ENCODE data around the gene RASSF5.

The RASSF5 gene

GRCh38 chr1:206589206-206589605 is 81.9 kb downstream of the RASSF5 start:
- Histone ChIP-seq H3K36me3 (ENCODE audit: control insufficient read depth, low read length) (peaks cover 79% of the 10 kb centered on the region), H3K4me3 (ENCODE audit: low read length) (no peak overlapping the region), H3K27me3 (ENCODE audit: control insufficient read depth, low read length) (no peaks in the 10 kb centered on the region), H3K9me2 (replicated peaks; ENCODE audit: control insufficient read depth, low read length) (no peaks in the 10 kb centered on the region), H3K4me1 (ENCODE audit: control insufficient read depth, low read length) (no peaks in the 10 kb centered on the region), H3F3A (ENCODE audit: control insufficient read depth, insufficient read depth) (no peaks in the 10 kb centered on the region), H3K27ac (ENCODE audit: low read depth, low read length) (no peak overlapping the region), H3K79me2 (ENCODE audit: control insufficient read depth, low read length) (no peaks in the 10 kb centered on the region), H3K4me2 (ENCODE audit: low read length) (no peak overlapping the region), H3K9me3 (ENCODE audit: control insufficient read depth, insufficient read depth, low read length) (no peaks in the 10 kb centered on the region), H4K20me1 (ENCODE audit: control insufficient read depth, insufficient read depth, low read depth, low read length) (no peaks in the 10 kb centered on the region)
- TF ChIP-seq EZH2phosphoT487 (IDR thresholded peaks at IDR 0.05; ENCODE audit: borderline replicate concordance, low read length), result no peak
- no peak for TF ChIP-seq CTCF (IDR thresholded peaks at IDR 0.05; ENCODE audit: low read depth, low read length, poor library complexity, severe bottlenecking)

- no peak overlapping the region for H3K27ac ChIP-seq (ENCODE audit: low read depth, low read length)
- peaks cover 79% of the 10 kb centered on the region for H3K36me3 ChIP-seq (ENCODE audit: control insufficient read depth, low read length)
- H3K4me2 ChIP-seq (ENCODE audit: low read length), result no peak overlapping the region
- H3K4me3 ChIP-seq (ENCODE audit: low read length), result no peak overlapping the region
- H3K79me2 ChIP-seq (ENCODE audit: control insufficient read depth, low read length), result no peaks in the 10 kb centered on the region
- no peaks in the 10 kb centered on the region for H3K27me3 ChIP-seq (ENCODE audit: control insufficient read depth, low read length)
- no peaks in the 10 kb centered on the region for H4K20me1 ChIP-seq (ENCODE audit: control insufficient read depth, insufficient read depth, low read depth, low read length)
- H3K4me1 ChIP-seq (ENCODE audit: control insufficient read depth, low read length), result no peaks in the 10 kb centered on the region
- H3F3A ChIP-seq (ENCODE audit: control insufficient read depth, insufficient read depth), result no peaks in the 10 kb centered on the region
- no peaks in the 10 kb centered on the region for H3K9me3 ChIP-seq (ENCODE audit: control insufficient read depth, insufficient read depth, low read length)
- H3K9me2 ChIP-seq (replicated peaks; ENCODE audit: control insufficient read depth, low read length), result no peaks in the 10 kb centered on the region
- TF ChIP-seq CTCF (IDR thresholded peaks at IDR 0.05; ENCODE audit: low read depth, low read length, poor library complexity, severe bottlenecking), result peak; percentile 79
- no peak for TF ChIP-seq EZH2phosphoT487 (IDR thresholded peaks at IDR 0.05; ENCODE audit: borderline replicate concordance, low read length)
Observed at GRCh38 chr1:206590025-206590758, 82.9 kb downstream of the RASSF5 start.

GRCh38 chr1:206591226-206591625 is 83.9 kb downstream of the RASSF5 start:
- Histone ChIP-seq H4K20me1 (ENCODE audit: control insufficient read depth, insufficient read depth, low read depth, low read length) (no peaks in the 10 kb centered on the region), H3K4me2 (ENCODE audit: low read length) (no peak overlapping the region), H3K27me3 (ENCODE audit: control insufficient read depth, low read length) (no peaks in the 10 kb centered on the region), H3K9me2 (replicated peaks; ENCODE audit: control insufficient read depth, low read length) (no peaks in the 10 kb centered on the region), H3K4me1 (ENCODE audit: control insufficient read depth, low read length) (no peaks in the 10 kb centered on the region), H3K27ac (ENCODE audit: low read depth, low read length) (no peak overlapping the region), H3K36me3 (ENCODE audit: control insufficient read depth, low read length) (peaks cover 81% of the 10 kb centered on the region), H3K9me3 (ENCODE audit: control insufficient read depth, insufficient read depth, low read length) (no peaks in the 10 kb centered on the region), H3F3A (ENCODE audit: control insufficient read depth, insufficient read depth) (no peaks in the 10 kb centered on the region), H3K4me3 (ENCODE audit: low read length) (no peak overlapping the region), H3K79me2 (ENCODE audit: control insufficient read depth, low read length) (no peaks in the 10 kb centered on the region)
- TF ChIP-seq CTCF (IDR thresholded peaks at IDR 0.05; ENCODE audit: low read depth, low read length, poor library complexity, severe bottlenecking), result no peak
- TF ChIP-seq EZH2phosphoT487 (IDR thresholded peaks at IDR 0.05; ENCODE audit: borderline replicate concordance, low read length), result no peak

Data from DOHH2 (cell line).